A172 (cell line): ENCODE results near the gene TTC23L. TPM values are rescaled to one million over a fixed set of nuclear protein-coding genes. Genes with fewer than 3 reads are reported as not detected.
"Not testable (repeated sequence)": the region's sequence is repeated elsewhere in the genome, so short reads cannot be mapped to it uniquely, and the experiment has no call there.

Experiments used
- DNase-seq: peaks from one replicate; pipeline ENCODE4 v3.0.0-alpha.2; 2015; ENCODE audit warnings: low spot score
- total RNA-seq: library from RNA; depleted of rRNA; stranded (reverse); fragments of >200 nt; shearing (Covaris generic); gene quantifications from 2 replicates; pipeline ENCODE4 v1.2.3, GENCODE V29; 2014; rRNA removed

Gene TTC23L
- total RNA-seq, 1 experiment from 2014 or later = not detected

DNA sequence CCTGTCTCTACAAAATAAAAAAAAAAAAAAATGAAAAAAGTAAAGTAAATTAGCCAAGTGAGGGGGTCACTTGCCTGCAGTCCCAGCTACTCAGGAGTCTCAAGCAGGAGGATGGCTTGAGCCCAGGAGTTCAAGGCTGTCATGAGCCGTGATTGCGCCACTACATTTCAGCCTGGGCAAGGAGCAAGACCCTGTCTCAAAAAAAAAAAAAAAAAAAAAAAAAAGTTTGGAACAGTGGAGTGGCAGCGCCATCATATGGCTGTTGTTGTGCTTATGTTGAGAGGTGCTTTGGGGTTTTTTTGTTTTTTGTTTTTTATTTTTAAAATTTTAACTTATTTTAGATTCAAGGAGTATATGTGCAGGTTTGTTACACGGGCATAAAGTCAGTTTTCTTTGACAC is 80.1 kb downstream of the TTC23L start:
- no peak for DNase-seq

DNA sequence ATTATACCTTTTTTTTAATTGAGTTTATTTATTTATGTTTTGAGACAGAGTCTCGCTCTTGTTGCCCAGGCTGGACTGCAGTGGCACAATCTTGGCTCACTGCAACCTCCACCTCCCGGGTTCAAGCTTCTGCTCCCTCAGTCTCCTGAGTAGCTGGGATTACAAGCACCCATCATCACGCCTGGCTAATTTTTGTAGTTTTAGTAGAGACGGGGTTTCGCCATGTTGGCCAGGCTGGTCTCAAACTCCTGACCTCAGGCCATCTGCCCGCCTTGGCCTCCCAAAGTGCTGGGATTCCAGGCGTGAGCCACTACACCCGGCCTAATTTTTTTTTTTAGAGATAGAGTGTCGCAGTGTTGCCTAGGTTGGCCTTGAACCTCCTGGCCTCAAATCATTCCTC is 84.3 kb downstream of the TTC23L start:
- not testable (repeated sequence) for DNase-seq

DNA sequence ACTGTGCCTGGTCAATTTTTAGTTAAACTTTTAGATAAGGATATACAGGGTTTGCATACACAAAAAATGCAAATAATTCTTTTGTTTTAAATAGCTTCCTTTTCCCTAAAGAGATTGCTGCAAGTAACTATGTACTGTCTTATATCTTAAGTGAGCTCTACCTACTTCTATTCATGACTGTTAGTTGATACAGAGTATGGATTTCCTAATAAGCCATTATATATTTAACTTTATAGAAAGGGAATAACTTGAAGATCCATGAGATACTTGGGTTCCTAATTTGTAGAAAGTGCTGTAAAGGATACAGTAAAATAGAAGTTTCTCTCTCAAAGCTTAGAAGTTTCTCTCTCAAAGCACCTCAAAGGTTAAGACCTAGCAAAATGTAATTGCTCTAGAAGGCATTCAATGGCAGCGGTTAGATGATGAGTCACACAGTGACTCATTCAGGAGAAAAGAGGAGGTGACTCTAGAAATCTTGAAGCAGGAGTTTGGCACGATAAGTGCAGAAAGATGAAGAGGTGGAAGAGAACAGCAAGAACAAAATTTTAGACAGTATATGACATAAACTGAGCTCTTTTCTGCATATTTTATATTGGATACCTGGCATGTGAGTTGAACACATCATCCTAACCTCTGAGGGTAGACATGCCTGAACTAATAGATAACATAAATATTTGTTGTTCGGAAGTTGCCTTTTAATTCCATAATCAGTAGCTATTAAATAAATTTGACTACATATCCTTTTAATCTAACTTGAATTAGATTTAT is 84.9 kb downstream of the TTC23L start:
- peak; percentile 94 for DNase-seq

GRCh38 chr5:34924462-34924765 is 85.5 kb downstream of the TTC23L start:
- DNase-seq = no peak

DNA sequence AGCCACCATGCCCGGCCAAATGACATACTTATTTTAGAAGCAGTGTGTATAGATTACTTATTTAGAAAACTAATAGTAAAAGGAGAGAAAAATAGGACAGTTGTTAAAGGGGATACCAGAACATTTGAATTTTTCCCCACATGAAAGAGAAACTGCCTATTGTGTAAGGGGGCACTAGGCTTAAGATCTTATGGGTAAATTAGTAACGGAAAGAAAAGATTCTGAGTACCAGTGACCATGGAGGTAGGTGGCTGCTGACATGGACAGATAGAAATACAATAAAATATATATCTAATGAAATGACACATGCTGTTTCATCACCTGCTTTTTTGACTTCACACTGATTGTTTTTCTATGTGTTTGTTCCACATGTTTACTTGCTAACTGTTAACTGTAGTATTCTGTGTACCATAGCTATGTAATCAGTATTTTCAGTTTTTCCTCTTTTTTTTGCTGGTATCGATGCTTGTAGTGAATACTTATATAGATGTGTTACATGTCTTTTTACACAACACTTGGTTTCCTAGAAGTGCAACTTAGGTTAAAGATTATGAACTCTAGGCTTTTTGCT is 87.4 kb downstream of the TTC23L start:
- DNase-seq = no peak

DNA sequence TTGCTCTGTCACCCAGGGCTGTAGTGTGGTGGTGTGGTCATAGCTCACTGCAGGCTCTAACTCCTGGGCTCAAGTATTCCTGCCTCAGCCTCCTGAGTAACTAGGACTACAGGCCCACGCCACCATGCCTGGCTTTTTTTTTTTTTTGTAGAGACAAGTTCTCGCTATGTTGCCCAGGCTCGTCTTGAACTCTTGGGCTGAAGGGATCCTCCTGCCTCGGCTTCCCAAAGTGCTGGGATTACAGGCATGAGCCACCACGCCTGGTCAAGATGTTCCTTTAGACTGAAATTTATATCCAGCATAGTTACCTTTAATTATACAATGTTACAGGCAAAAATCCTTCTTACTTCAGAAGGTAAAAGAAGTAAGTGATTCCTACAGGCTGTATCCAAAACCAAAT is 88.8 kb downstream of the TTC23L start:
- DNase-seq = no peak

- DNase-seq = no peak
Measured at GRCh38 chr5:34928267-34928666, 89.3 kb downstream of the TTC23L start.

DNA sequence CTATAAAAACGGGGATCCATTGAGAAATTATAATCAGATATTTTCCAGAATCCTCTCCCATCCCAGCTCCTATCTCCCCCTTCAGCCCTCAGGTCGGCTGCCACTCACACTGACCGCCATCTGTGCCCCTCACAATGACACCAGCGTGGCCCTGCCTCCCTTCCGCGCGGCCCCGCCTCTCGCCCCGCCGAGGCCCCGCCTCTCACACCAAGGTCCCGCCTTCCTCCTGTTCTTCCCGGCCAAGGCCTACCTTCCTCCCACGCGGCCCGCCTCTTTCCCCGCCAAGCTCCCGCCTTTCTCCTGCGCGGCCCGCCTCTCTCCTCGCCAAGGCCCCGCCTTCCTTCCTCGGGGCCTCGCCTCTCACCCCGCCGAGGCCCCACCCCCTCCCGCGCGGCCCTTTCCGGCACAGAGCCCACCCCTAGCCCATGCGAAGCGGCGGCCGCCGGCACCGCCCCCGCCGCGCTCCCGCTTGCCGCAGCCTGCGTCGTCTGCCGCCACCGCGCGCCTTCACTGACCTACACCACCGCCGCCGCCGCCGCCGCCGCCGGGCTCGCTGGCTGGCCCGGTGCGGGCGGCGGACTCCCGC is 90.3 kb downstream of the TTC23L start, which contains the start of gene DNAJC21:
Gene DNAJC21, plus strand, starts transcription at position 426 of the 586 bp plus-strand sequence. CDS start 261 bp downstream, outside the sequence.
- DNase-seq = peak; percentile 93

DNA sequence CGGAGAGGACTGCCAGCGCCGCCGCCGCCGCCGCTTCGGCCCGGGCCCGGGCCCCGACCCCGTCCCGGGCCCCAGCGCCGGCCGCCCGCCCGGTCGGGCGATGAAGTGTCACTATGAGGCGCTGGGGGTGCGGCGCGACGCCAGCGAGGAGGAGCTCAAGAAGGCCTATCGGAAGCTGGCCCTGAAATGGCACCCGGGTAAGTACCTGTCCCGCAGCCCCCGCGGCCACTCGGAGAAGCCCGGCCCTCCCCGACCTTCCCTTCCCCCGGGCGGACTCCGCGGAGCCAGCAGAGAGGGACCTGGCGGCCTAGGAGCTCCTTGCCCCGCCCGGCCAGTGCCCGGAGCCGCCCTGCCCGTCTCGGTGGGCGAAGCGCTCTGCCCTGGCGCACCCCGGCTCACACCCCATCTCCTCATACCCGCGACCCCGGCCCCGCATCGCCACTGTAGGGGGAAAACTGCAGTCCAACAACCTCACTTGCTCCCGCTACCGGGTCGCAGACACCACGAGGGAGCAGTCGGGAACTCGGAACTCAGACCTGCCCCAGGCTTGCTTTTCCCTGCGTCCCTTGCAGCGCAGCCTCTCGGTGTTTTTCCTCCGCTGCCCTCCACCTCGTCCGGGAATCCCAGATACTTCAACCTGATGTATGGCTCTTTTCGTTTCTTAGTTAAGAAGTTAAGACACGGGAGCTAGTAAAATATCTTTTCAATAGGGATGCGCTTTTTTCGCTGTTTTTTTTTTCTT is 90.9 kb downstream of the TTC23L start:
- DNase-seq = peak; percentile 80

DNA sequence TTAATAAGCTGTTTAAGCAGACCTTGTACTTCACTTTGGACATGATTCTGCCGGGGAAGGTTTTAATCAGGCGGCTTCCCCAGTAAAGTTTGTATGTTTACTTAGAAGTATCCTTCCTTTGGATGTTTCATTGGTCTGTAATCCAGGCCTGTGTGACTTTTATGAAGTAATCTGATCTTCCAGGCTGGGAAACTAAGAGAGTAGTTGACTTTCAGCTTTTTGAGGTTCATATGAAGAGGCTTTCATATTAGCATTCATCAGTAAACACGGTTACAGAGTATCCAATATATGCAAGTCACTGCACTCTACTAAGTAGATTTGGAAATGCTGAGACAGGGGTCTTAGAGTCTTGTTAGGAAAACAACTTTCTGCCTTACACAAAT is 91.5 kb downstream of the TTC23L start:
- DNase-seq = no peak

- DNase-seq = no peak
Measured at GRCh38 chr5:34930870-34931269, 91.9 kb downstream of the TTC23L start.

- no peak for DNase-seq
Measured at GRCh38 chr5:34932947-34933346, 94.0 kb downstream of the TTC23L start.

GRCh38 chr5:34941936-34942335 is 103.0 kb downstream of the TTC23L start:
- no peak for DNase-seq

GRCh38 chr5:34944044-34944443 is 105.1 kb downstream of the TTC23L start:
- no peak for DNase-seq

DNA sequence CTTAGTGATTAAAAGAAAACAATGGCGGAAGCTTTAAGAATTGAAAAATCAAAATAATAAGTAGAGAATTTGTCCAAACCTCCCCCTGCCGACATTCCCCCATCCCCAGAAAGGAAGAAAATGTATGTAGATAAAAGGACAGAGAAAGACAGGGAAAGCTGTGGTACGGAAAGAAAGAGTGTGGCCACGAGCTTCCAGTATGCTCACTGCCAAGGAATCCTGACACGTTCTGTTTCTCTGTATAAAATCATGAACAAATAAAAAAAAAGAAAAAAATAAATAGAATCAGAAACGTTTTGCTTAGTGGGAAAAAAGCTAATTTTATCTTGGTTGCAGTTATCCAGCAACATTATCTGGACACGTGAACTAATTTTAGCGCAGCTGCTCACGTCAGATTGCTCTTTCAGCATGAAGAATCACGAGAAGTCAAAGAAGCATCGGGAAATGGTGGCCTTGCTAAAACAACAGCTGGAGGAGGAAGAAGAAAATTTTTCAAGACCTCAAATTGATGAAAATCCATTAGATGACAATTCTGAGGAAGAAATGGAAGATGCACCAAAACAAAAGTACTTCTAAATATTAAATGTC is 105.6 kb downstream of the TTC23L start:
- no peak for DNase-seq

Other genes starting within 250 kb of the TTC23L start
- gene RAI14, start 182.8 kb upstream of the TTC23L start, total RNA-seq = 66.0 and 74.9 TPM in 2 replicates
- 35.8 and 40.6 TPM in 2 replicates for gene RAD1, start 76.3 kb downstream of the TTC23L start, total RNA-seq
- 91.9 and 128 TPM in 2 replicates for gene BRIX1, start 76.5 kb downstream of the TTC23L start, total RNA-seq
- gene DNAJC21, start 90.4 kb downstream of the TTC23L start, total RNA-seq = 36.1 and 53.1 TPM in 2 replicates
- gene AGXT2, start 208.8 kb downstream of the TTC23L start, total RNA-seq = not detected in 2 replicates